Right cardiac atrium (tissue), 5 donors: ENCODE measurements around the gene SNX9. TPM values are rescaled to one million over a fixed set of nuclear protein-coding genes. Genes with fewer than 3 reads are reported as not detected.
A peak's percentile ranks its signal among the peaks of the same experiment; 100 is the strongest.

ENCODE experiments used
- ATAC-seq, 2 donors: fragments of 200-7000 bp; cut with Tn5 transposase; one replicate each; pipeline versions ENCODE4 v1.8.0 to v1.9.1; 2020; ENCODE audit warnings: moderate library complexity in 2 of 2, mild to moderate bottlenecking in 1 of 2
- DNase-seq, 3 donors: peaks; one replicate each; pipeline ENCODE4 v3.0.0-alpha.2; 2020
- H3K27ac ChIP-seq: one replicate; pipeline ENCODE4 v1.5.1; 2013; ENCODE audit warnings: mild to moderate bottlenecking, low read length, control low read depth, moderate library complexity
- H3K27me3 ChIP-seq: one replicate; pipeline ENCODE4 v1.6.1; 2013; ENCODE audit not compliant: control insufficient read depth, insufficient read depth
- H3K4me1 ChIP-seq: one replicate; pipeline ENCODE4 v1.6.1; 2013; ENCODE audit warnings: low read length; ENCODE audit not compliant: control insufficient read depth, insufficient read depth
- H3K4me3 ChIP-seq: one replicate; pipeline ENCODE4 v1.5.1; 2013; ENCODE audit warnings: low read length, control low read depth
- H3K9me3 ChIP-seq: one replicate; pipeline ENCODE4 v1.6.1; 2013; ENCODE audit warnings: low read length; ENCODE audit not compliant: control insufficient read depth
- WGBS: extraction: QIAGEN DNeasy Blood & Tissue Kit; methylation state at CpG from one replicate; pipeline ENCODE4 v1.1.7; 2013; 5-methylcytosine and 5-hydroxymethylcytosine counted together
- intact Hi-C, 4 donors: fragments of 100-400 bp; cut with DNase I; formaldehyde crosslinking; loops; one replicate each; pipeline versions ENCODE4 v1.11.0 to v1.14.0; 2022 to 2023
- polyA plus RNA-seq: library from polyadenylated mRNA; stranded (reverse); fragments of 200-250 nt; gene quantifications from one replicate; pipeline ENCODE4 v1.2.3, GENCODE V29; 2013
- total RNA-seq, 4 donors: library from RNA; stranded (reverse); fragmentation: NEBNext Ultra II Directional; extraction: Animal tissue kit (Norgen Biotek cat#: 25700); gene quantifications; one replicate each; pipeline ENCODE4 v1.2.1, GENCODE V29; 2021
- donor health status: healthy with polysubstance abuse.
- donor health status: DM: no; HTN: yes; CAD: no.
- donor health status: DM: no; HTN: no; CAD: no.
- donor health status: DM: no; HTN: yes; CAD: no; lungs with severe emphysema.
- donor health status: DM: yes; HTN: yes; CAD: no.

Gene SNX9
- total and polyA plus RNA-seq, 5 donors = 24.1 to 41.9 (median 36.2) TPM

GRCh38 chr6:157983406-157984119 lies 160.5 kb downstream of the SNX9 start:
- Histone ChIP-seq H3K4me3 (no peak overlapping the region), H3K9me3 (no peaks in the 10 kb centered on the region), H3K27ac (no peak overlapping the region), H3K27me3 (no peaks in the 10 kb centered on the region), H3K4me1 (no peaks in the 10 kb centered on the region)
- 85% methylated on average over 9 of the region's 9 CpGs for WGBS
- DNase-seq = no peak
- intact Hi-C loops = loop anchor here (5.0 to 10.0 kb wide), 5 partner anchors 59 to 89 kb away; no protein-coding TSS in a partner anchor
- no peak for ATAC-seq

GRCh38 chr6:157984128-157984527 lies 161.1 kb downstream of the SNX9 start:
- intact Hi-C loops = loop anchor here (5.0 to 10.0 kb wide), 5 partner anchors 58 to 88 kb away; no protein-coding TSS in a partner anchor
- Histone ChIP-seq H3K4me3 (no peak overlapping the region), H3K9me3 (no peaks in the 10 kb centered on the region), H3K27ac (no peak overlapping the region), H3K27me3 (no peaks in the 10 kb centered on the region), H3K4me1 (no peaks in the 10 kb centered on the region)
- ATAC-seq = no peak
- WGBS = 97% methylated on average over 4 of the region's 4 CpGs
- DNase-seq = no peak

- Histone ChIP-seq H3K27me3 (no peaks in the 10 kb centered on the region), H3K9me3 (no peaks in the 10 kb centered on the region), H3K27ac (no peak overlapping the region), H3K4me3 (no peak overlapping the region), H3K4me1 (no peaks in the 10 kb centered on the region)
- 81% methylated on average over 14 of the region's 14 CpGs for WGBS
- DNase-seq (no peak), ATAC-seq (no peak)
- intact Hi-C loops = loop anchor here (5.0 to 10.0 kb wide), 5 partner anchors 58 to 88 kb away; no protein-coding TSS in a partner anchor
Observed at GRCh38 chr6:157984686-157985225, 161.7 kb downstream of the SNX9 start.

- Histone ChIP-seq H3K27ac (no peak overlapping the region), H3K4me3 (no peak overlapping the region), H3K4me1 (peaks cover 6% of the 10 kb centered on the region), H3K9me3 (no peaks in the 10 kb centered on the region), H3K27me3 (no peaks in the 10 kb centered on the region)
- 80% methylated on average over 13 of the region's 13 CpGs for WGBS
- DNase-seq = no peak
- no peak for ATAC-seq
- intact Hi-C loops = loop anchor here in 3 of 4 donors (10.0 kb wide), 2 partner anchors 59 to 79 kb away; no protein-coding TSS in a partner anchor
Observed at GRCh38 chr6:157985378-157986155, 162.5 kb downstream of the SNX9 start.

GRCh38 chr6:157987788-157988699 lies 165.0 kb downstream of the SNX9 start:
- H3K9me3 ChIP-seq = no peaks in the 10 kb centered on the region
- DNase-seq (no peak), ATAC-seq (peak in 1 of 2 donors; percentile 24)
- WGBS = 90% methylated on average over 20 of the region's 20 CpGs
- intact Hi-C loops = loop anchor here in 3 of 4 donors (10.0 kb wide), 2 partner anchors 57 to 77 kb away; no protein-coding TSS in a partner anchor
- H3K27ac ChIP-seq = peak overlapping the region; percentile 15
- H3K4me1 ChIP-seq = peaks cover 6% of the 10 kb centered on the region
- H3K27me3 ChIP-seq = no peaks in the 10 kb centered on the region
- H3K4me3 ChIP-seq = no peak overlapping the region

- DNase-seq = no peak
Observed at GRCh38 chr6:157988700-157989063, 165.6 kb downstream of the SNX9 start.

GRCh38 chr6:157989541-157990289 lies 166.7 kb downstream of the SNX9 start:
- H3K9me3 ChIP-seq = no peaks in the 10 kb centered on the region
- WGBS = 55% methylated on average over 22 of the region's 22 CpGs
- H3K4me3 ChIP-seq = no peak overlapping the region
- peak overlapping the region; percentile 8 for H3K27ac ChIP-seq
- intact Hi-C loops = loop anchor here in 3 of 4 donors (10.0 kb wide), 2 partner anchors 55 to 75 kb away; no protein-coding TSS in a partner anchor
- peak; percentile 64 to 90 (median 85) for DNase-seq
- H3K4me1 ChIP-seq = peaks cover 6% of the 10 kb centered on the region
- ATAC-seq = peak; percentile 67 to 72
- H3K27me3 ChIP-seq = no peaks in the 10 kb centered on the region

More at GRCh38 chr6:157988700-157989063, 165.6 kb downstream of the SNX9 start:
- no peaks in the 10 kb centered on the region for H3K9me3 ChIP-seq
- ATAC-seq = no peak
- no peaks in the 10 kb centered on the region for H3K27me3 ChIP-seq
- WGBS = 76% methylated on average over 8 of the region's 8 CpGs
- H3K27ac ChIP-seq = peak overlapping the region; percentile 15
- intact Hi-C loops = loop anchor here in 3 of 4 donors (10.0 kb wide), 2 partner anchors 56 to 76 kb away; no protein-coding TSS in a partner anchor
- H3K4me3 ChIP-seq = no peak overlapping the region
- H3K4me1 ChIP-seq = peaks cover 6% of the 10 kb centered on the region

GRCh38 chr6:157990321-157991066 lies 167.4 kb downstream of the SNX9 start:
- intact Hi-C loops = no loop called here
- H3K27ac ChIP-seq = no peak overlapping the region
- ATAC-seq = peak; percentile 7 to 8

GRCh38 chr6:157991067-157991432 lies 168.0 kb downstream of the SNX9 start:
- intact Hi-C loops = no loop called here
- H3K9me3 ChIP-seq = no peaks in the 10 kb centered on the region
- H3K4me1 ChIP-seq = peaks cover 6% of the 10 kb centered on the region
- 94% methylated on average over 11 of the region's 11 CpGs for WGBS
- no peak overlapping the region for H3K27ac ChIP-seq
- no peak overlapping the region for H3K4me3 ChIP-seq
- DNase-seq = no peak
- ATAC-seq = no peak
- no peaks in the 10 kb centered on the region for H3K27me3 ChIP-seq

More at GRCh38 chr6:157990321-157991066, 167.4 kb downstream of the SNX9 start:
- Histone ChIP-seq H3K9me3 (no peaks in the 10 kb centered on the region), H3K4me1 (peaks cover 6% of the 10 kb centered on the region), H3K4me3 (no peak overlapping the region), H3K27me3 (no peaks in the 10 kb centered on the region)
- no peak for DNase-seq
- WGBS = 74% methylated on average over 15 of the region's 15 CpGs
